Measurements from ENCODE around the gene EID2B. TPM values are rescaled to one million over a fixed set of nuclear protein-coding genes. Genes with fewer than 3 reads are reported as not detected.
A peak's percentile ranks its signal among the peaks of the same experiment; 100 is the strongest.

EID2B gene
- total RNA-seq, 1 experiment from 2014 or later = 3.4 TPM

DNA sequence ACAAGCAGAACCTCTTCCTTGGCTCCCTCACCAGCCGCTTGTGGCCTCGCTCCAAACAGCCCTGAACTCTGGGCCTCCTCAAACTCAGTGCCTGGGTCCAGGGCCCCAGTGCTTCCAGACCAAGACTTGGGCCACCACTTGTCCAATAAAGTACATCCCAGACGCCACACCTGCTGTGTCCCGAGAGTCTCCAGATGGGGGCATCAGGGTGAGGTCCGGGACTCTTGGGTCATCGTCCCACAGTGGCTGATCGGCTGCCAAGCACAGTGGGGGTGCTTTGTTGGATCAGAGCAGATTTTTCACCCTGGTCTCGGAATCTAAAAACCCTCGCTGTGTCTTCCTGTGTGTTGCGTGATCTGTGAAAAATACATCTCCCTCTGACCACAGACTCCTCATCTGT is 42.9 kb downstream of the EID2B start:
- no TSS peak for BruUV-seq (replicated peaks)
- Histone ChIP-seq H3K36me3 (ENCODE audit: insufficient read depth, low read length, poor library complexity, severe bottlenecking) (peaks cover 49% of the 10 kb centered on the region), H3K27ac (ENCODE audit: low read depth, low read length, poor library complexity, severe bottlenecking) (no peak overlapping the region), H3K9me3 (ENCODE audit: low read depth, low read length, poor library complexity, severe bottlenecking) (no peaks in the 10 kb centered on the region), H3K4me3 (ENCODE audit: low read depth, low read length, poor library complexity, severe bottlenecking) (no peak overlapping the region), H3K27me3 (replicated peaks; ENCODE audit: insufficient read depth, low read depth, low read length, poor library complexity) (no peaks in the 10 kb centered on the region), H3K4me1 (ENCODE audit: insufficient read depth, low read length, poor library complexity, severe bottlenecking) (no peaks in the 10 kb centered on the region)
- ChIA-PET CTCF (interaction anchor here (0.7 kb wide), 1 partner anchor 14 kb away, joined by 3 read pairs; no protein-coding TSS in a partner anchor), POLR2A (ENCODE audit: low non-redundant PET) (no interaction called here)
- intact Hi-C loops (cut with micrococcal nuclease; ENCODE audit: unreplicated experiment) = no loop called here
- DNase-seq (ENCODE audit: low spot score) = no peak
- TF ChIP-seq EZH2 (IDR thresholded peaks at IDR 0.05; ENCODE audit: borderline replicate concordance, low read depth, low read length, poor library complexity, severe bottlenecking) (no peak), CTCF (conservative IDR thresholded peaks at IDR 0.05; ENCODE audit: low read depth, low read length) (no peak)

DNA sequence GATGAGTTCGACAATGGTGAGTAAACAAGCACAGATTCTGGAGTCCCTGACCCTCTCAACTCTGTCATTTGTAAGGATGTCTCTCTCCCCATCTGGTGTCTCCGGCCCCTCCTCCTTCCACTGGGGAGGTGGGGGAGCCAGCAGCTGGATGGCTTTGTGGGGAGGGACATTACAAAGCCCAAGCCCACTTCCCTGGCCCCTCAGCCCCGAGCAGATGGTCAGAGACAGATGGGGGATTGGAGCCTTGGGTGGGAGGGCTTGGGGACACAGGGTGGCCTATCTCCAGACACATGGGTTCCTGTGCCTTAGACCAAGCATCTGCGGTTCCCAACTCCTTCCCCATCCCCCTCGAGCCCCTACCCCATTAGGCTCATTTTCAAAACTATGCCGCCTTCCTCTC is 49.5 kb downstream of the EID2B start:
- Histone ChIP-seq H3K27ac (ENCODE audit: low read depth, low read length, poor library complexity, severe bottlenecking) (no peak overlapping the region), H3K36me3 (ENCODE audit: insufficient read depth, low read length, poor library complexity, severe bottlenecking) (peaks cover 34% of the 10 kb centered on the region), H3K4me1 (ENCODE audit: insufficient read depth, low read length, poor library complexity, severe bottlenecking) (peaks cover 11% of the 10 kb centered on the region), H3K9me3 (ENCODE audit: low read depth, low read length, poor library complexity, severe bottlenecking) (no peaks in the 10 kb centered on the region), H3K27me3 (replicated peaks; ENCODE audit: insufficient read depth, low read depth, low read length, poor library complexity) (no peaks in the 10 kb centered on the region), H3K4me3 (ENCODE audit: low read depth, low read length, poor library complexity, severe bottlenecking) (no peak overlapping the region)
- no peak for DNase-seq (ENCODE audit: low spot score)
- intact Hi-C loops (cut with micrococcal nuclease; ENCODE audit: unreplicated experiment) = no loop called here
- BruUV-seq (replicated peaks) = no TSS peak
- no peak for TF ChIP-seq EZH2 (IDR thresholded peaks at IDR 0.05; ENCODE audit: borderline replicate concordance, low read depth, low read length, poor library complexity, severe bottlenecking)
- no peak for TF ChIP-seq CTCF (conservative IDR thresholded peaks at IDR 0.05; ENCODE audit: low read depth, low read length)
- ChIA-PET CTCF (no interaction called here), POLR2A (ENCODE audit: low non-redundant PET) (no interaction called here)

GRCh38 chr19:39481676-39482075 is 51.0 kb downstream of the EID2B start:
- intact Hi-C loops (cut with micrococcal nuclease; ENCODE audit: unreplicated experiment) = loop anchor here (2.0 kb wide), 1 partner anchor 51 kb away; the partner anchor contains the start of gene EID2B
- no TSS peak for BruUV-seq (replicated peaks)

More at GRCh38 chr19:39481676-39482075, 51.0 kb downstream of the EID2B start:
- H3K27me3 ChIP-seq (replicated peaks; ENCODE audit: insufficient read depth, low read depth, low read length, poor library complexity) = no peaks in the 10 kb centered on the region
- no peak for DNase-seq (ENCODE audit: low spot score)
- POLR2A ChIA-PET (ENCODE audit: low non-redundant PET) = no interaction called here
- no peak for TF ChIP-seq CTCF (conservative IDR thresholded peaks at IDR 0.05; ENCODE audit: low read depth, low read length)
- no peak for TF ChIP-seq EZH2 (IDR thresholded peaks at IDR 0.05; ENCODE audit: borderline replicate concordance, low read depth, low read length, poor library complexity, severe bottlenecking)
- H3K9me3 ChIP-seq (ENCODE audit: low read depth, low read length, poor library complexity, severe bottlenecking) = no peaks in the 10 kb centered on the region
- peaks cover 11% of the 10 kb centered on the region for H3K4me1 ChIP-seq (ENCODE audit: insufficient read depth, low read length, poor library complexity, severe bottlenecking)
- CTCF ChIA-PET = interaction anchor here (0.6 kb wide), 1 partner anchor 57 kb away, joined by 3 read pairs; no protein-coding TSS in a partner anchor
- H3K36me3 ChIP-seq (ENCODE audit: insufficient read depth, low read length, poor library complexity, severe bottlenecking) = peaks cover 26% of the 10 kb centered on the region
- H3K27ac ChIP-seq (ENCODE audit: low read depth, low read length, poor library complexity, severe bottlenecking) = peak overlapping the region; percentile 92
- H3K4me3 ChIP-seq (ENCODE audit: low read depth, low read length, poor library complexity, severe bottlenecking) = peak overlapping the region; percentile 95

Measured in A673 (cell line).